GM03348 (cell line): ENCODE measurements around the gene FBLN1.
"Not testable (repeated sequence)": the region's sequence is repeated elsewhere in the genome, so short reads cannot be mapped to it uniquely, and the experiment has no call there.

Experiments used
- DNase-seq: peaks from one replicate; pipeline ENCODE4 v3.0.0; 2012; ENCODE audit warnings: low spot score

FBLN1 gene

GRCh38 chr22:45548991-45549761 is 46.5 kb downstream of the FBLN1 start:
- peak; percentile 93 for DNase-seq

- no peak for DNase-seq
These were observed 47.2 kb downstream of the FBLN1 start for GRCh38 chr22:45549762-45550378.

- DNase-seq, result no peak
These were observed 47.7 kb downstream of the FBLN1 start for GRCh38 chr22:45550416-45550815.

DNA sequence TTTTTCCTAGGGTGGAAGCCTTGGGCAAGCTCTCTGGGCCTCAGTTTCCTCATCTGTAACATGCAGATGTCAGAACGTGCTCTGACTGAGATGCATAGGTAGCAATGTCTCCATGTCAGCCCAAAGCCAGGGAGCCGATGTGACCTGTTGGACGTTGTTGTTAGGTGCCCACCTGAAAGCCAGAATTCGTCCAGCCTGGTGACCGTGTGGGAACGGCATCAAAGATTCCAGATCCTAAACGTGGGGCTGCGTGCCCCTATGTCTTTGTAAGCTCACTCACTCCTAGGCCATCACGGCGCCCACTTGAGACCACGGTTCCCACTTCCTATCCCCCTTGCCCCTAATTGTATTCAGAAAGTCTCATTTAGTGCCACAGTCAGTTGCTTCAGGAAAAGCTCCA is 48.2 kb downstream of the FBLN1 start:
- no peak for DNase-seq

- DNase-seq, result no peak
These were observed 48.8 kb downstream of the FBLN1 start for GRCh38 chr22:45551310-45552016.

GRCh38 chr22:45552017-45552411 is 49.3 kb downstream of the FBLN1 start:
- no peak for DNase-seq

DNA sequence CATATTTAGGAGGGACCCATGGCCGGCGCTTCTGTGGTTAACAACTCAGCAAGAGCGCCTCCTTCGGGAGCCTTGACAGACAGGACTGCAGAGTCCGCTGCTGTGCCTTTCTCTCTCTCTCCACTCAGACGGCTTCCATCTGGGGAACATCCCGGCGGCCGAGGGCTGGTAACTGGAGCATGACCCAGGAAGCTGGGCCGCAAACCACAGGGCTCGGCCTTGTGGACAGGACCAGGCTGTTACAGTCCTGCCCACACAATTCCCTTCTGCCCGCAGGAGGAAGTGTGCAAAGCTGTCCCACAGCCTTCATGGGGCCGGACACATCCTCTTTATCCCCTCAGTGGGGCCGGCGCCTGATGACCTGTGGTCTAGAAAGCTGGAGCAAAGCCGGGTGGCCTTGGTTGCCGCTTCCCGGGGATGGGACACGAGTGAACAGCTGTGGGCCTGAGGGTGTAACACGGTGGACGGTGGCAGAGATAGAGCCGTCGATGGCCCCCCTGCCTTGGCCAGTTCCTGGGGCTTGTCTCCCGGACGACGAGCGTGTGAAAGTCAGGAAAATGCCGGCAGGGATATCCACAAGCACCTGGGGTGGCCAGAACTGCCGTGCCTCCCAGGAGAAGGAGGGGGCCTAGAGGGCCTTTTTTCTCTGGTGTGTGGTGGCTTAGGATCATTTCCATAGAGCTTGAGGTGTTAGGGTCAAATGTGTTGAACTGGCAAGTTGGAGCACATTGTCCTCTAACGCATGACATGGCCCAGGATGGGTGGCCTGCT is 50.1 kb downstream of the FBLN1 start:
- peak; percentile 92 for DNase-seq

- peak; percentile 88 for DNase-seq
These were observed 50.8 kb downstream of the FBLN1 start for GRCh38 chr22:45553351-45554039.

DNA sequence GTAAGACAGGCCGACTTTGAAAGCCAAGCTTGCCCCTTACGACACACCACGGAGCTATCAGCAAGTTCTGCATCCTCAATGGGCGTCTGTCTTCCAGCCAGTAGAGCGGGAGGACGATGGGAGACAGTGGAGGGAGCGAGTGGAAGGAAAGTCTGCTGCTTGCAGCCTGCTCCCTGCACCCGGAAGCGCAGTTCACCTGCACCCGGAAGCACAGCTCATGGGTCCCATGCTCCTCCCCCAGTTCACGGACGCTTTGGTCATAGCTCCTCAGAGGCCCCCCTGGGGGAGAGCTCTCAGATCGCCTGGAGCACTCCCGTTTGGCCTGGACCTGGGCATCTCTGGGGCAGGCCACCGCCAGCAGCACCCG is 51.3 kb downstream of the FBLN1 start:
- DNase-seq, result no peak

DNA sequence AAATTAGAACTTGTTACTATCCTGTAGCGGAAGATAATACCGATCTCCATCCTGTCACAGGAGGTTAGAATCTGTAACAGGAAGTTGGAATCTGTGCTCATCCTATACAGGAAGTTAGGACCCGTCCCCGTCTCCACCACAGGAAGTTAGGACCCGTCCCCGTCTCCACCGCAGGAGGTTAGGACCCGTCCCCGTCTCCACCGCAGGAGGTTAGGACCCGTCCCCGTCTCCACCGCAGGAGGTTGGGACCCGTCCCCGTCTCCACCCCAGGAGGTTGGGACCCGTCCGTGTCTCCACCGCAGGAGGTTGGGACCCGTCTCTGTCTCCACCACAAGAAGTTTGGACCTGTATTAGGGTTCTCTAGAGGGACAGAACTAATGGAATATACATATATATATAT is 52.2 kb downstream of the FBLN1 start:
- DNase-seq, result no peak

DNA sequence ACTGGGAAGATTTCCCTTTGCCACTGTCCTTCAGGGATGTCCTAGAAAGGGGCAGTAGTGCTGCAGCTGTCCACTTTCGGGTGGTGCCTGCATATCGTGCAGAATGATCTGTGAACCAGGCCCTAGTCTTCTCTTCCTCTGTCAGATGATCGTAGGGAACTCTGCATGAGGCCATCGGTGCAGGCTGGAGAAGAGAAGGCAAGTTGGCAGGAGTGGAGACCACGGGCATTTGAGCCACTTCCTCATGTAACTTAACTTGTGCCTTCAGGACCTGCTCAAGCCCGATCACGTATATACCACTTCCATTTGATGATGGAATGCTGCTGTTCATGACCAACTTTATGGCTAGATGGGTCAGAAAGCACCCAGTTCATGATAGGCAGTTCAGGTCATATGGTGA is 55.2 kb downstream of the FBLN1 start:
- not testable (repeated sequence) for DNase-seq

- not testable (repeated sequence) for DNase-seq
These were observed 57.4 kb downstream of the FBLN1 start for GRCh38 chr22:45560092-45560491.

DNA sequence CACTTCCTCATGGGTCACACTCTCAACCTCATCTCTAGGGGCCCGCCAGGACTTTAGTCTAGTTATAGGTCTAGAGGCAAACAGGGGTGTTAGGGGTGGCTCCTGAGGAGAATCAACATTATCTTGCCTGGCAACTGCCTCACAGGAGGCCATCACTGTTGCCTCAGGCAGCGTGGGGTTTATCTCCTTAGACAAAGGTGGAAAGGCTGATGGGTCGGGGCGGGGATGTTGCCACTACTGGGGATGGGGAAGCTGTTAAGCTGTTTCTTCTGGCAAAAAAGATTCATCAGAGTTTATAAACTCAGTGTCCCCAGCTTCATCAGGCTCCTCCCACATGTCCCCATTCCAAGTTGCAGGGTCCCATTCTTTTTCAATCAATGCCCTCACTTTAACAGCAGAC is 58.1 kb downstream of the FBLN1 start:
- not testable (repeated sequence) for DNase-seq

DNA sequence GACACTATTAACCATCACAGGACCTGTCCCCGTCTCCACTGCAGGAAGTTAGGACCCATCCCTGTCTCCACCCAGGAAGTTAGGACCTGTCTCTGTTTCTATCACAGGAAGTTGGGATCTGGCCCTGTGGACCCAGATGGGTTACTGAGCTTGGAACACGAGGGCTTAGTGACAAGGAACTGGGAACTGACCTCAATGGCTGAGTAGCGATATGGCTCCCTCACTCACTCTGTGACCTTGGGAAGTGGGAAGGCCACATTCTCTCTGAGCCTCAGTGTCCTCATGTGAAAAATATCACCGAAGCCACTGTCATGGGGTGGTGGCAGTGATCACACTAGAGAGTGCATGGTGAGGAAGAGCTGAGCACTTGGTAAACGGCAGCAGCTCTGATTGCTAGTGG is 59.4 kb downstream of the FBLN1 start:
- DNase-seq, result no peak

DNA sequence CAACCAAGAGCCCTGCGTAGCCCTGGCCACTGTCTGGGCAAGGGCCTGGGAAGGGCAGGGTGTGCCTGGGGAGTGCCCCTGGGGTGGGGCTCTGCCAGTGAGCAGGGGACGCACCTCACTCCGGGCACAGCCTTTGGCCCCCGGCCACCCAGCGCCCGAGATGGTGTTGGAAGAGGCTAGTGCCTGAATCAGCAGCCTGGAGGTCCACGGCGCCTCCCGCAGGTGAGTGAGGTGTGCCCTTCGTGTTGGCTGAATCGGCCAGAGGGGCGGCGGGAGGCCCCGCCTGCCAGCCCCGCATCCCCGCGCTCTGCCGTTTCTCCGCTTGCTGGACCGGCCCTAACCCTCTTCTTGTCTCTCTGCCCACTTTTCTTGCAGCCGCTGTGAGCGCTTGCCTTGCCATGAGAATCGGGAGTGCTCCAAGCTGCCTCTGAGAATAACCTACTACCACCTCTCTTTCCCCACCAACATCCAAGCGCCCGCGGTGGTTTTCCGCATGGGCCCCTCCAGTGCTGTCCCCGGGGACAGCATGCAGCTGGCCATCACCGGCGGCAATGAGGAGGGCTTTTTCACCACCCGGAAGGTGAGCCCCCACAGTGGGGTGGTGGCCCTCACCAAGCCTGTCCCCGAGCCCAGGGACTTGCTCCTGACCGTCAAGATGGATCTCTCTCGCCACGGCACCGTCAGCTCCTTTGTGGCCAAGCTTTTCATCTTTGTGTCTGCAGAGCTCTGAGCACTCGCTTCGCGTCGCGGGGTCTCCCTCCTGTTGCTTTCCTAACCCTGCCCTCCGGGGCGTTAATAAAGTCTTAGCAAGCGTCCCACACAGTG is 60.1 kb downstream of the FBLN1 start:
- no peak for DNase-seq

- DNase-seq, result no peak
These were observed 60.8 kb downstream of the FBLN1 start for GRCh38 chr22:45563362-45564040.

DNA sequence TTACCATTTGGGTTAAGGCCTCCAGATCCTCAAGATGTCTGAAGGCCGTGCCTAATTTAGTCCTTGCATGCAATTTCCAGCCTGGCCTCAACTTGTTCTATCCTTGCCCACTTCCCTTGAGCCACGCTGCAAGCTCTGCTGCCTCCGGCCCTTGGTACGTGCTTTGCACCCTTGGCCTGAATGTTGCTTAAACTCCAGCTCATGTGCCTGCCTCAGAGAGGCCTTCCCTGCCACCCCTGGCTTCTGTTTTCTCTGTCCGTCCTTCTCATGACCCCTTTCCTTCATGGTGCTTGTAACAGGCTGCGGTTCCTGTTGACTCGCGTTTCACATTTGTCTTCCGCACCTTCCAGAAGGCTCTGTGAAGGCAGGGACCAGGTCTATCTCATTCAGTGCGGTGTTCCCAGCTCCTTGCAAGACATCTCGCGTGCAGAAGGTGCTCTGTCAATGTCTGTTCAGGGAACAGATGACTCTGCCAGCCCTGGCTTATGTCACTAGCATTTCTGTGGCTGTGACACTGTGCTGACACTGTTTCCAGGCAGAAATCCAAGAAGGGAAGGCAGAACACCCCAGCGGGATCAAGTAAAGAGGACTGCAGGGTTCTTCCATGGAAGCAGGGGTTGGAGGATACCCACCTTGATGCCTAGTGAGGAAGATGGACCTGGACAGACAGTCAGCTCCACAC is 61.8 kb downstream of the FBLN1 start:
- no peak for DNase-seq

DNA sequence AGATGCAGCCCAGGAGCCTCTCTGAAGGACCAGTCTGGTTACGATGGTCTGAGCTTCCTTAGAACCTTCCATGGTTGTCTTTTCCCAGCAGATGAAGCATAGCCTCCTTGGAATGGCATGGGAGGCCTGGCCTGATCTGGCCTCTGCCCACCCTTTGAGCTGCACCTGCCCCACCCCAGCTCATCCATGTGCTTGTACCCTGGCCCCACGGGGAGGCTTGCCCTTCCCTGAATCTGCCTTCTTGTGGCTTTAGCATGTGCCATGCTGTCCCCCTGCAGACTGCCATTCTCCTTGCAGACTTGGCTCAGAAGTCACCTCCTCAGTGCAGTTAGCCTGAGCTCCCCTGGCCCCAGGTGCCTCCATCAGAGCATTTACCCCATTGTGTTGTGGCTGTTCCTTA is 62.5 kb downstream of the FBLN1 start:
- no peak for DNase-seq

GRCh38 chr22:45565973-45566372 is 63.3 kb downstream of the FBLN1 start:
- DNase-seq, result no peak

DNA sequence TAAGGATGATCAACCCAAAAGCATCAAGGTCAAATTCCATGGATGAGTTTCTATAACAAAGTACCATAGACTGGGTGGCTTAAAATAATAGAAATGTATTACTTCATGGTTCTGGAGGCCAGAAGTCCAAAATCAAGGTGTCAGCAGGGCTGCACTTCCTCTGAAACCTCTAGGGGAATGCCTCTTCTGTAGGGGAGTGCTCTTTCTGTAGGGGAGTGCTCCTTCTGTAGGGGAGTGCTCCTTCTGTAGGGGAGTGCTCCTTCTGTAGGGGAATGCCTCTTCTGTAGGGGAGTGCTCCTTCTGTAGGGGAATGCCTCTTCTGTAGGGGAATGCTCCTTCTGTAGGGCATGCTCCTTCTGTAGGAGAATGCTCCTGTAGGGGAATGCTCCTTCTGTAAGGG is 65.5 kb downstream of the FBLN1 start:
- no peak for DNase-seq
